Karpas-422 (cell line): Measurements from ENCODE around the gene GLT8D2. TPM values are rescaled to one million over a fixed set of nuclear protein-coding genes. Genes with fewer than 3 reads are reported as not detected.

Experiments used
- DNase-seq: peaks from one replicate; pipeline ENCODE4 v3.0.0-alpha.2; 2015
- H2AFZ ChIP-seq: fragments of 200-600 bp; sonication (generic); 2 replicates; pipeline ENCODE4 v1.6.1; 2014; ENCODE audit warnings: antibody characterized with exemption, low read length, mixed read lengths
- H3K27ac ChIP-seq: fragments of 200-600 bp; sonication (generic); 2 replicates; pipeline ENCODE4 v1.5.1; 2014; ENCODE audit warnings: mild to moderate bottlenecking, low read length, moderate library complexity
- H3K27me3 ChIP-seq: fragments of 200-600 bp; sonication (generic); 2 replicates; pipeline ENCODE4 v1.6.1; 2014; ENCODE audit warnings: low read length, mixed read lengths
- H3K36me3 ChIP-seq: fragments of 200-600 bp; sonication (generic); 2 replicates; pipeline ENCODE4 v1.6.1; 2014; ENCODE audit warnings: low read length, mixed read lengths; ENCODE audit not compliant: insufficient read depth
- H3K4me1 ChIP-seq: fragments of 200-600 bp; sonication (generic); 2 replicates; pipeline ENCODE4 v1.6.1; 2014; ENCODE audit warnings: mild to moderate bottlenecking, low read length, mixed read lengths
- H3K4me2 ChIP-seq: fragments of 200-600 bp; sonication (generic); 2 replicates; pipeline ENCODE4 v1.6.1; 2014; ENCODE audit warnings: low read length, low read depth, mild to moderate bottlenecking; ENCODE audit not compliant: poor library complexity, severe bottlenecking
- H3K4me3 ChIP-seq: fragments of 200-600 bp; sonication (generic); 2 replicates; pipeline ENCODE4 v1.5.1; 2014; ENCODE audit warnings: mild to moderate bottlenecking, antibody characterized with exemption, low read length, mixed read lengths
- H3K79me2 ChIP-seq: fragments of 200-600 bp; sonication (generic); 2 replicates; pipeline ENCODE4 v1.6.1; 2014; ENCODE audit warnings: mild to moderate bottlenecking, low read length, mixed read lengths
- H3K9ac ChIP-seq: fragments of 200-600 bp; sonication (generic); 2 replicates; pipeline ENCODE4 v1.6.0; 2014; ENCODE audit warnings: low read length
- H3K9me2 ChIP-seq: fragments of 200-600 bp; sonication (generic), shearing (Covaris generic); replicated peaks from 2 replicates; pipeline ENCODE4 v1.6.0; 2014; ENCODE audit warnings: mild to moderate bottlenecking, low read length, moderate library complexity; ENCODE audit not compliant: insufficient read depth
- H3K9me3 ChIP-seq: fragments of 300-700, 200-600 bp; sonication (generic); 2 replicates; pipeline ENCODE4 v1.6.1; 2014; ENCODE audit warnings: low read length, mixed read lengths
- H4K20me1 ChIP-seq: fragments of 200-600 bp; sonication (generic); 2 replicates; pipeline ENCODE4 v1.6.1; 2014; ENCODE audit warnings: mild to moderate bottlenecking, antibody characterized with exemption, low read length, low read depth; ENCODE audit not compliant: insufficient read depth
- total RNA-seq: library from RNA; depleted of rRNA; stranded (reverse); fragments of >200 nt; shearing (Covaris generic); gene quantifications from 2 replicates; pipeline ENCODE4 v1.2.3, GENCODE V29; 2014; ENCODE audit warnings: low replicate concordance; rRNA removed

The GLT8D2 gene
- not detected in 2 replicates for total RNA-seq

- no peak for DNase-seq
These were observed at the start of gene GLT8D2 for GRCh38 chr12:104049903-104050356. Gene GLT8D2 (minus strand): TSS chr12:104050187. CDS start chr12:104019648, 30,539 bp downstream.

GRCh38 chr12:104097954-104098353 is 48.0 kb upstream of the GLT8D2 start:
- H3K9me3 ChIP-seq: no peaks in the 10 kb centered on the region
- H4K20me1 ChIP-seq: no peaks in the 10 kb centered on the region
- no peak overlapping the region for H3K27ac ChIP-seq
- DNase-seq: no peak
- H3K4me1 ChIP-seq: no peaks in the 10 kb centered on the region
- H3K4me3 ChIP-seq: no peak overlapping the region
- H3K27me3 ChIP-seq: no peaks in the 10 kb centered on the region
- no peak overlapping the region for H3K4me2 ChIP-seq
- peaks cover 24% of the 10 kb centered on the region; the same call in 1 of the 2 replicates for H3K36me3 ChIP-seq
- no peaks in the 10 kb centered on the region for H3K9me2 ChIP-seq
- H3K9ac ChIP-seq: no peak overlapping the region
- H2AFZ ChIP-seq: no peak overlapping the region
- no peaks in the 10 kb centered on the region for H3K79me2 ChIP-seq

More at GRCh38 chr12:104049903-104050356, at the start of gene GLT8D2:
- Histone ChIP-seq H3K4me3 (no peak within 1 kb of the TSS), H3K9ac (no peak within 1 kb of the TSS), H3K27ac (no peak within 1 kb of the TSS), H3K4me1 (no peaks in the 10 kb centered on the region), H3K9me3 (no peaks in the 10 kb centered on the region), H2AFZ (no peak within 1 kb of the TSS), H3K36me3 (no peaks in the 10 kb centered on the region), H3K79me2 (no peaks in the 10 kb centered on the region), H3K27me3 (no peaks in the 10 kb centered on the region), H4K20me1 (no peaks in the 10 kb centered on the region), H3K4me2 (no peak within 1 kb of the TSS), H3K9me2 (no peaks in the 10 kb centered on the region)

GRCh38 chr12:104095289-104095688 is 45.3 kb upstream of the GLT8D2 start:
- Histone ChIP-seq H3K27ac (no peak overlapping the region), H4K20me1 (no peaks in the 10 kb centered on the region), H3K9me2 (no peaks in the 10 kb centered on the region), H3K4me2 (no peak overlapping the region), H3K9ac (no peak overlapping the region), H3K27me3 (no peaks in the 10 kb centered on the region), H3K36me3 (peaks cover 24% of the 10 kb centered on the region; the same call in 1 of the 2 replicates), H3K79me2 (no peaks in the 10 kb centered on the region), H3K9me3 (no peaks in the 10 kb centered on the region), H2AFZ (no peak overlapping the region), H3K4me1 (no peaks in the 10 kb centered on the region), H3K4me3 (no peak overlapping the region)
- DNase-seq: no peak

- Histone ChIP-seq H4K20me1 (no peaks in the 10 kb centered on the region), H3K27ac (no peak overlapping the region), H3K4me3 (no peak overlapping the region), H3K79me2 (no peaks in the 10 kb centered on the region), H3K36me3 (peaks cover 24% of the 10 kb centered on the region; the same call in 1 of the 2 replicates), H2AFZ (no peak overlapping the region), H3K9me2 (no peaks in the 10 kb centered on the region), H3K27me3 (no peaks in the 10 kb centered on the region), H3K4me2 (no peak overlapping the region), H3K9me3 (no peaks in the 10 kb centered on the region), H3K4me1 (no peaks in the 10 kb centered on the region), H3K9ac (no peak overlapping the region)
- DNase-seq: no peak
These were observed 44.3 kb upstream of the GLT8D2 start for GRCh38 chr12:104094284-104094683.

GRCh38 chr12:104091136-104091535 is 41.1 kb upstream of the GLT8D2 start:
- Histone ChIP-seq H3K9me2 (no peaks in the 10 kb centered on the region), H3K9ac (no peak overlapping the region), H3K36me3 (peaks cover 9% of the 10 kb centered on the region; the same call in 1 of the 2 replicates)

GRCh38 chr12:104090685-104091084 is 40.7 kb upstream of the GLT8D2 start:
- Histone ChIP-seq H3K4me2 (no peak overlapping the region), H3K36me3 (peaks cover 9% of the 10 kb centered on the region; the same call in 1 of the 2 replicates), H3K4me3 (no peak overlapping the region), H2AFZ (no peak overlapping the region), H3K27ac (no peak overlapping the region), H3K4me1 (no peaks in the 10 kb centered on the region), H3K27me3 (no peaks in the 10 kb centered on the region), H4K20me1 (no peaks in the 10 kb centered on the region), H3K9ac (no peak overlapping the region), H3K9me2 (no peaks in the 10 kb centered on the region), H3K79me2 (no peaks in the 10 kb centered on the region), H3K9me3 (no peaks in the 10 kb centered on the region)
- DNase-seq: no peak

More at GRCh38 chr12:104091136-104091535, 41.1 kb upstream of the GLT8D2 start:
- H3K27ac ChIP-seq: no peak overlapping the region
- H2AFZ ChIP-seq: no peak overlapping the region
- H3K4me1 ChIP-seq: no peaks in the 10 kb centered on the region
- no peaks in the 10 kb centered on the region for H3K27me3 ChIP-seq
- no peak overlapping the region for H3K4me2 ChIP-seq
- no peaks in the 10 kb centered on the region for H4K20me1 ChIP-seq
- H3K9me3 ChIP-seq: no peaks in the 10 kb centered on the region
- H3K79me2 ChIP-seq: no peaks in the 10 kb centered on the region
- DNase-seq: no peak
- H3K4me3 ChIP-seq: no peak overlapping the region

GRCh38 chr12:104083769-104084475 is 33.9 kb upstream of the GLT8D2 start:
- H3K9me2 ChIP-seq: no peaks in the 10 kb centered on the region
- DNase-seq: no peak
- no peaks in the 10 kb centered on the region for H3K4me1 ChIP-seq
- no peak overlapping the region for H2AFZ ChIP-seq
- no peak overlapping the region for H3K27ac ChIP-seq
- no peaks in the 10 kb centered on the region for H3K27me3 ChIP-seq
- H4K20me1 ChIP-seq: no peaks in the 10 kb centered on the region
- H3K36me3 ChIP-seq: peaks cover 8% of the 10 kb centered on the region; the same call in 1 of the 2 replicates
- H3K4me2 ChIP-seq: no peak overlapping the region
- peaks cover 7% of the 10 kb centered on the region; the same call in 1 of the 2 replicates for H3K79me2 ChIP-seq
- no peaks in the 10 kb centered on the region for H3K9me3 ChIP-seq
- no peak overlapping the region for H3K4me3 ChIP-seq
- H3K9ac ChIP-seq: no peak overlapping the region

GRCh38 chr12:104080764-104081163 is 30.8 kb upstream of the GLT8D2 start:
- no peaks in the 10 kb centered on the region for H3K9me3 ChIP-seq
- no peak overlapping the region; the same call in 1 of the 2 replicates for H2AFZ ChIP-seq
- no peaks in the 10 kb centered on the region for H3K4me1 ChIP-seq
- no peak overlapping the region for H3K27ac ChIP-seq
- no peaks in the 10 kb centered on the region for H4K20me1 ChIP-seq
- no peak for DNase-seq
- H3K4me3 ChIP-seq: no peak overlapping the region
- peaks cover 14% of the 10 kb centered on the region for H3K79me2 ChIP-seq
- no peak overlapping the region for H3K4me2 ChIP-seq
- peaks cover 8% of the 10 kb centered on the region; the same call in 1 of the 2 replicates for H3K36me3 ChIP-seq
- no peaks in the 10 kb centered on the region for H3K27me3 ChIP-seq
- H3K9ac ChIP-seq: no peak overlapping the region
- H3K9me2 ChIP-seq: no peaks in the 10 kb centered on the region
